Measurements from ENCODE around the gene MRGPRD. TPM values are rescaled to one million over a fixed set of nuclear protein-coding genes. Genes with fewer than 3 reads are reported as not detected.
"Not testable (repeated sequence)": the region's sequence is repeated elsewhere in the genome, so short reads cannot be mapped to it uniquely, and the experiment has no call there.

The MRGPRD gene
- total RNA-seq, 1 experiment from 2014 or later = not detected

DNA sequence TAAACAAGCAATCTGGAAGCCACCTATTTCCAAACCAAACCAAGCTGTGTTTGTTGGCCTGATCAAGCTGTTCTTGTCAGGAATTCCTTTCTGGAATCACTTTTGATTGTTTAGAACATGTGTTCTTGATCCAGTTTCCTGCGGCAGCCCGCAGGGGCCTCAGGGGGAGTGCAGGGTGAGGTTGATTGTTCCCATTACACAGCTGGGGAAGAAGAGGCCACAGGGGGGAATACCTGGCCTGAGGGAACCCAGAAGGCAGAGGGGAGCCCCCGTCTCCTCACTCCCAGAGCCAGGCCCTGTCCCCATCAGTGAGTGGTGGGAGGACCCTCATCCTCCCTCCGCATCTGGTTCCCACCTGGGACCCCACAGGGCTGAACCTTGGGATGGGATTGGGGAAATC is 4.2 kb downstream of the MRGPRD start:
- H3K4me1 ChIP-seq (replicated peaks) = peaks cover 7% of the 10 kb centered on the region
- H3K4me3 ChIP-seq = no peak overlapping the region
- no peaks in the 10 kb centered on the region for H3K9me3 ChIP-seq (replicated peaks)
- H3K27me3 ChIP-seq (replicated peaks) = peaks cover 3% of the 10 kb centered on the region; the same call in 1 of the 2 replicates
- H3K27ac ChIP-seq = no peak overlapping the region
- DNase-seq (ENCODE audit: low read depth in 1 of 2, low spot score in 2 of 2) = peak in 1 of 2 experiments; percentile 55
- H3K36me3 ChIP-seq = no peaks in the 10 kb centered on the region

GRCh38 chr11:68976095-68976494 is 4.7 kb downstream of the MRGPRD start:
- H3K4me3 ChIP-seq = no peak overlapping the region

DNA sequence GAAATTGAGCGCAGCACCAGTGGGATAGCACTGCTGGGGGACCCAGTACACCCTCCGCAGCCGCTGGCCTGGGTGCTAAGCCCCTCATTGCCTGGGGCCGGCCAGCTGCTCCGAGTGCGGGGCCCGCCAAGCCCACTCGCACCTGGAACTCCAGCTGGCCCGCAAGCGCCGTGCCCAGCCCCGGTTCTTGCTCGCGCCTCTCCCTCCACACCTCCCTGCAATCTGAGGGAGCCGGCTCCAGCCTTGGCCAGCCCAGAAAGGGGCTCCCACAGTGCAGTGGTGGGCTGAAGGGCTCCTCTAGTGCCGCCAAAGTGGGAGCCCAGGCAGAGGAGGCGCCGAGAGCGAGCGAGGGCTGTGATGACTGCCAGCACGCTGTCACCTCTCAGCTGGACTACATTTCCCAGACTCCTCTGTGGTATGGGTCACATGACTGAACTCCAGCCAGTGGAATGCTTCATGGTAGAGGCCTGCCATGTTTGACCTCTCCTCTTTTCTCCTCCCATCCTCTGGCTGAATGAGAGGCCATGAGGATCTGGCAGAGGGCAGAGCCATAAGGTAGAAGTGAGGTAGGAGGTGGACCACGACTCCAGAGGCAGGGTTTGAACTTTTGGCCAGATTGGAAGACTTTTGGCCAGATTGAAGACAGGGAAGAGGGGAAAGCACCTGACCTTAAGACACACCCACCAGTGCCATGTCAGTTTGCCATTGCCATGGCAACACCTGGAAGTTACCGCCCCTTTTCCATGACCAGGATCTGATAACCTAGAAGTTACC is 6.2 kb downstream of the MRGPRD start:
- peak in 1 of 2 experiments; percentile 59 for DNase-seq (ENCODE audit: low read depth in 1 of 2, low spot score in 2 of 2)

More at GRCh38 chr11:68976095-68976494, 4.7 kb downstream of the MRGPRD start:
- Histone ChIP-seq H3K27me3 (replicated peaks) (peaks cover 3% of the 10 kb centered on the region; the same call in 1 of the 2 replicates), H3K4me1 (replicated peaks) (peaks cover 7% of the 10 kb centered on the region), H3K36me3 (no peaks in the 10 kb centered on the region), H3K27ac (no peak overlapping the region), H3K9me3 (replicated peaks) (no peaks in the 10 kb centered on the region)
- DNase-seq (ENCODE audit: low read depth in 1 of 2, low spot score in 2 of 2) = peak in 1 of 2 experiments; percentile 42

DNA sequence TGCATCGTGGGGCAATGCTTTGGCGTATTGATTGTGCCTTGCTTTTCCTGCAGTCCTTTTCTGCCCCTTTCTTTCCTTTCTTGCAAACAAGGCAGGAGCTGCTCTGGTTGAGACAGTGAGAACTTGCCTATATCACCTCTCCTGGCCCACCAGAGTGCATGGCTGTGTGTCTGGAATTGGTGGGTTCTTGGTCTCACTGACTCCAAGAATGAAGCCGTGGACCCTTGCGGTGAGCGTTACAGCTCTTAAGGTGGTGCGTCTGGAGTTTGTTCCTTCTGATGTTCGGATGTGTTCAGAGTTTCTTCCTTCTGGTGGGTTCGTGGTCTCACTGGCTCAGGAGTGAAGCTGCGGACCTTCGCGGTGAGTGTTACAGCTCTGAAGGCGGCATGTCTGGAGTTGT is 7.1 kb downstream of the MRGPRD start:
- not testable (repeated sequence) for H3K4me1 ChIP-seq (replicated peaks); H3K27me3 ChIP-seq (replicated peaks); H3K36me3 ChIP-seq; H3K27ac ChIP-seq; H3K4me3 ChIP-seq; H3K9me3 ChIP-seq (replicated peaks)
- peak in 1 of 2 experiments; percentile 45 for DNase-seq (ENCODE audit: low read depth in 1 of 2, low spot score in 2 of 2)

More for the DNA sequence above, 6.2 kb downstream of the MRGPRD start:
- Histone ChIP-seq H3K36me3 (no peaks in the 10 kb centered on the region), H3K4me3 (no peak overlapping the region), H3K27me3 (replicated peaks) (peaks cover 3% of the 10 kb centered on the region; the same call in 1 of the 2 replicates), H3K27ac (no peak overlapping the region), H3K4me1 (replicated peaks) (peaks cover 7% of the 10 kb centered on the region), H3K9me3 (replicated peaks) (no peaks in the 10 kb centered on the region)

DNA sequence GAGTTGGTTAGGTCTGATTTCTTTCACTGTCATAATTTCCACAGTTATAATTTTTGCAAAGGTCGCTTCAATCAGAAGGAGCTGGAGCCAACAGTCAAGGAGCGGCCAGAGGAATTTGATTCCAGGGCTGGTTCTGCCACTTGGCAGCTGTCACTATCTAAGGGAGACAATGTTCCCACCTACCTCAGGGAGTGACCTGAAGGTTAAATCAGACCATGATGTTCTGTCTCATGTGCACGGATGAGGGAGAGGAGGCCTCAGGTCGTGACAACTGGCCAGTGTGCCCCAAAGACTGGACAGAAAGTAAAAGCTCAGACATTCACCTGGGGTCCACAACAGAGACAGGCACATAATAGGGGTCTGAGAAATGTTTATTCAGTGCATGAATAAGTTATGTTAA is 7.6 kb downstream of the MRGPRD start:
- Histone ChIP-seq H3K27ac (no peak overlapping the region), H3K4me3 (no peak overlapping the region), H3K27me3 (replicated peaks) (peaks cover 3% of the 10 kb centered on the region; the same call in 1 of the 2 replicates)

GRCh38 chr11:68970921-68971636 is 9.7 kb downstream of the MRGPRD start:
- no peaks in the 10 kb centered on the region; the same call in 1 of the 2 replicates for H3K27me3 ChIP-seq (replicated peaks)
- no peaks in the 10 kb centered on the region for H3K9me3 ChIP-seq (replicated peaks)
- H3K36me3 ChIP-seq = no peaks in the 10 kb centered on the region
- DNase-seq (ENCODE audit: low read depth in 1 of 2, low spot score in 2 of 2) = peak in 1 of 2 experiments; percentile 52
- H3K4me3 ChIP-seq = no peak overlapping the region
- H3K4me1 ChIP-seq (replicated peaks) = peaks cover 2% of the 10 kb centered on the region
- H3K27ac ChIP-seq = no peak overlapping the region

More for the DNA sequence above, 7.6 kb downstream of the MRGPRD start:
- Histone ChIP-seq H3K36me3 (no peaks in the 10 kb centered on the region), H3K9me3 (replicated peaks) (no peaks in the 10 kb centered on the region), H3K4me1 (replicated peaks) (peaks cover 7% of the 10 kb centered on the region)
- peak in 1 of 2 experiments; percentile 39 for DNase-seq (ENCODE audit: low read depth in 1 of 2, low spot score in 2 of 2)

GRCh38 chr11:68969386-68969785 is 11.4 kb downstream of the MRGPRD start:
- Histone ChIP-seq H3K9me3 (replicated peaks) (no peaks in the 10 kb centered on the region), H3K4me3 (no peak overlapping the region), H3K27ac (no peak overlapping the region), H3K27me3 (replicated peaks) (no peaks in the 10 kb centered on the region; the same call in 1 of the 2 replicates), H3K36me3 (no peaks in the 10 kb centered on the region), H3K4me1 (replicated peaks) (no peaks in the 10 kb centered on the region)
- DNase-seq (ENCODE audit: low read depth in 1 of 2, low spot score in 2 of 2) = peak in 1 of 2 experiments; percentile 44

- H3K4me1 ChIP-seq (replicated peaks) = no peaks in the 10 kb centered on the region
- H3K27me3 ChIP-seq (replicated peaks) = no peaks in the 10 kb centered on the region; the same call in 1 of the 2 replicates
- peak in 1 of 2 experiments; percentile 61 for DNase-seq (ENCODE audit: low read depth in 1 of 2, low spot score in 2 of 2)
- no peak overlapping the region for H3K27ac ChIP-seq
- H3K36me3 ChIP-seq = no peaks in the 10 kb centered on the region
- H3K9me3 ChIP-seq (replicated peaks) = no peaks in the 10 kb centered on the region
- no peak overlapping the region for H3K4me3 ChIP-seq
These were observed 12.2 kb downstream of the MRGPRD start for GRCh38 chr11:68968306-68969250.

- Histone ChIP-seq H3K4me1 (replicated peaks) (no peaks in the 10 kb centered on the region), H3K27me3 (replicated peaks) (no peaks in the 10 kb centered on the region), H3K36me3 (no peaks in the 10 kb centered on the region), H3K9me3 (replicated peaks) (no peaks in the 10 kb centered on the region), H3K4me3 (no peak overlapping the region), H3K27ac (no peak overlapping the region)
- peak in 1 of 2 experiments; percentile 44 for DNase-seq (ENCODE audit: low read depth in 1 of 2, low spot score in 2 of 2)
These were observed 13.6 kb downstream of the MRGPRD start for GRCh38 chr11:68966894-68967780.

- no peaks in the 10 kb centered on the region for H3K27me3 ChIP-seq (replicated peaks)
- H3K4me3 ChIP-seq = no peak overlapping the region
- no peaks in the 10 kb centered on the region for H3K9me3 ChIP-seq (replicated peaks)
- peak in 1 of 2 experiments; percentile 54 for DNase-seq (ENCODE audit: low read depth in 1 of 2, low spot score in 2 of 2)
- H3K36me3 ChIP-seq = no peaks in the 10 kb centered on the region
- no peak overlapping the region for H3K27ac ChIP-seq
- H3K4me1 ChIP-seq (replicated peaks) = no peaks in the 10 kb centered on the region
These were observed 14.6 kb downstream of the MRGPRD start for GRCh38 chr11:68965901-68966853.

DNA sequence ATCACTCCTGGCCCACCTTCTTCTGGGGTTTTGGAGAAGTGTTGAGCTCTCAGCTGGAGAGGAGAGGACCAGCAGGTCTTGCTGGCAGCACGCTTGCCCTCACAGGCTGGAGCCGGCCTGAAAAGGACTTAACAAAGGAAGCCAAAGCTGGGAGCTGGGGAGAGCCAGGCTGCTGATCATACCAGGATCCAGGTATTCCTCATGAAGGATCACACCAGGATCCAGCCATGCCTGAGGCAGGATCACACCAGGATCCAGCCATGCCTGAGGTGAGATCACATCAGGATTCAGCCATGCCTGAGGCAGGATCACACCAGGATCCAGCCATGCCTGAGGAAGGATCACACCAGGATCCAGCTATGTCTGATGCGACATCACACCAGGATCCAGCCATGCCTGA is 17.0 kb downstream of the MRGPRD start:
- Histone ChIP-seq H3K27me3 (replicated peaks) (no peaks in the 10 kb centered on the region), H3K9me3 (replicated peaks) (no peaks in the 10 kb centered on the region), H3K4me3 (no peak overlapping the region), H3K36me3 (no peaks in the 10 kb centered on the region), H3K27ac (no peak overlapping the region), H3K4me1 (replicated peaks) (no peaks in the 10 kb centered on the region)
- DNase-seq (ENCODE audit: low read depth in 1 of 2, low spot score in 2 of 2) = peak in 1 of 2 experiments; percentile 60

All from SJSA1 (cell line).